Measurements from ENCODE around the gene MAN1A1.

Gene MAN1A1

GRCh38 chr6:119270545-119270944 is 79.0 kb downstream of the MAN1A1 start:
- no peak for DNase-seq (ENCODE audit: low read depth in 3 of 3)

DNA sequence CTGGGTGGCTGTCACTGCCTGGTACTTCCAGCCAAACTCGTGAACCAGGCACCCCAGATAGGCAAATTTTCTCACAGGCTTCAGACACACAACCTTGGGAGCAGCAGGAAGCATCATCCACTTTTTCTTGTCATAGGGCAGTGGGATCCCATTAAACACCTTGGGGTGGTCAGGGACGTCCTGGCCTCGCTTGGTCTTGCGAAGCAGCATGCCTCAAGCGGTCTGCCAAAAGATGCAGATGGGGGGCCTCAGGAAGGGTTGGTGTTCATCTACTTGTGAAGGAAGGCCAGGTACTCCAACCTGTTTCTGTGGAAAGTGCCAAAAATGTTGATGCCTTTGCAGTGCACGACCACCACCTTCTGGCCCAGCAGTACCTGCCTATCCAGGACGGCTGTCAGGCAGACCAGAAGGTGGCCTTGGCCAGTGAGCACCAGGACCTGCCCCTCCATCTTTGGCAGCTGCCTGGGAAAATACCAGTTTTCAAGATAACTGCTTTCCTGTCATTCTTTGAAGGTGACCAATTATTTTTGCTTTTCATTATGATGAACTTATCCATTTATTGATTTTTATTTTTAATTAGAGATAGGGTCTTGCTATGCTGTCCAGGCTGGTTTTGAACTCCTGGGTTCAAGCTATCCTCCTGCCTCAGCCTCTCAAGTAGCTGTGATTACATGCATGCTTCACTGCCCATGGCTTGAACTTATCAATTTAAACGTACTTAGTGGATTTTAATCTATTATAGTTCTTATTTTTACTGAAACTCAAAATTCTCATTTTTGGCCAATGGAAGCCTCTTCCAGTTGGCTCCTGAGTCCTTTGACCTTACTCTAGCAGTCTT is 80.1 kb downstream of the MAN1A1 start:
- DNase-seq (ENCODE audit: low read depth in 3 of 3): no peak

DNA sequence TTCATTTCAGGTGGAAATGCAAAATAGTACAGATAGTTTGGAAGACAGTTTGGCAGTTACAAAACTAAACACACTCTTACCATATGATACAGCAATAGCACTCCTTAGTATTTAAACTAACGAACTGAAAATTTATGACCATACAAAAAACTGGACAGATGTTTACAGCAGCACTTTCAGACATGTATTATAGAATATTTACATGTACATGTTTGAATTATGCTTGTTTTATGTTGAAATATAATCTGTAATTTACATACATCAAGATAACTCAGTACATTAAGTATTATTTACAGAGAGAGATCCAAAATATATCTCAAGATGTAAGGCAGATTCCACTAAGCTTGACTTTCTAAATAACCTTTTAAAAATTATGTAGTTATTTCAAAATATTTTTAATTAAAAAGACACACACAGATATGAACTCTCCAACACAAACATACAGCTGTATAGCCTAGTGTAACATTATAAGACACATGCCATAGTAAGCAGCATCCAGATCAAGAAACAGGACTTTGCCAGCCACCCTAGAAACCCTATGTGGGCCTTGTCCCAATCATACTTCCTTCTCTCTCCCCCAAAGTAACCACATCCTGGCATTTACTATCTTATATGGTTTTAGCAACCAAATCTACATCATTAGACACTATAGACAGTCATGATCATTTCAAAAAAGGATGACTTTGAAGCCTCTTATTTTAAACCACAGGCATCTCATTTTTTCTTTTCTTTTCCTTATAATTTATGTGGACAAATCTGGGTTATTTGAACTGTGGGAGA is 82.2 kb downstream of the MAN1A1 start:
- no peak for DNase-seq (ENCODE audit: low read depth in 3 of 3)

DNA sequence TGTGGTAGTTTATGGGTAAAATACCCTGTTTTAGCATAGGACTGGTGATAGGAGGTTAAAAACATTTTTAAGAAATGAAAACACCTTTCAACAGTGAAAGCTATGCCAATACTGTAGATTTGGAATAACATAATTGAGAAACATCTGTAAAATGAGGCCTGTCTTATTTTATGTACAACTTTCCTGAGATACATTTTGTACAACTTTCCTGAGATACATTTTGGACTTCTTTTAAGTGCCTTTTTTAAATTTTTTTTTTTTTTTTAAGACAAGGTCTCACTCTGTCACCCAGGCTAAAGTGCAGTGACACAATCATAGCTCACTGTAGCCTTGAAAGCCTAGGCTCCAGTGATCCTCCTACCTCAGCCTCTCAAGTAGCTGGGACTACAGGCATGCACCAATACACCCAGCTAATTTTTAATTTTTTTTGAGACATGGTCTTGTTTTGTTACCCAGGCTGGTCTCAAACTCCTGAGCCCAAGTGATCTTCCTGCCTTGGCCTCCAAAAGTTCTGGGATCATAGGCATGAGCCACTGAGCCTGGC is 84.6 kb downstream of the MAN1A1 start:
- DNase-seq (ENCODE audit: low read depth in 3 of 3): no peak

DNA sequence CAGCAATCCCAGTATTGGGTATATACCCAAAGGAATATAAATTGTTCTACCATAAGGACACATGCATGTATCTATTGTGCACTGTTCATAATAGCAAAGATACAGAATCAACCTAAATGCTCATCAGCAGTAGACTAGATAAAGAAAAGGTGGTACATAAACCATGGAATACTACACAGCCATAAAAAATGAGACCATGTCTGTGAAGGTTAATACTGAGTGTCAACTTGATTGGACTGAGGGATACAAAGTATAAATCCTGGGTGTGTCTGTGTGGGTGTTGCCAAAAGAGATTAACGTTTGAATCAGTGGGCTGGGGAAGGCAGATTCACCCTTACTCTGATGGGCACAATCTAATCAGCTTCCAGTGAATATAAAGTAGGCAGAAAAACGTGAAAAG is 86.9 kb downstream of the MAN1A1 start:
- no peak for DNase-seq (ENCODE audit: low read depth in 3 of 3)

DNA sequence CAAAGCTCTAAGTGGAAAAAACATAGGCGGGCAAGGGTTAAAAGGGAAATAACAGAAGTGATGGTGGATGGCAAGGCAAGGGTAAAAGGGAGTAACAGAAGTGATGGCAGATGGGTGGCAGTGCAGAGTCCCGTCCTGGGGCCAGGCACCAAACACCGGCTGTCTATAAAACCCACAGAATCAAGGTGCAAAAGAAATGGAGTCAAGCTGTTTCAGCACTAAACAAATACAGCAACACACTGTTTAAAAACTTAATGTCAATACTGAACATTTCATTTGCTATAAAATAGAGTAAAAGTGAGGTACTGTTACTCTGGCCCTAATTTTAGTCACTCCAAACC is 87.6 kb downstream of the MAN1A1 start:
- DNase-seq (ENCODE audit: low read depth in 3 of 3): no peak

DNA sequence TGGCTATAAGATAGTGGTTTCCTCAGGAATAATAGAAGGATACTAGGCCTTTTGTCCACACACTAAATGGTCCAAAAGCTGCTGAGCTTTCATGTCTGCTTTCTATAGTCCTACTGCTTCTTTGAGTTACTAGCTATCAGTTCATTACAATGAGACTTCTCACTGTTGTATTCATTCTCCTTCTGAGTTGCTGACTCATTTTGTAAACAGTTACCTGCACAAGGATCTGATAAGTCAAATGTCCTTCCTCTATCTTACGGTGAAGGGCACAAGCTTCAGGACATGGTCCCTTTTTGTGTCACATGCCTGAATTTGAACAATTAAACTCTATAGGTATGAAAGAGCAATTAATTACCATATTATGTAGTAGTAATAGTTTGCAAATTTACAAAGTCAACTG is 90.5 kb downstream of the MAN1A1 start:
- DNase-seq (ENCODE audit: low read depth in 3 of 3): no peak

GRCh38 chr6:119257726-119258125 is 91.8 kb downstream of the MAN1A1 start:
- no peak for DNase-seq (ENCODE audit: low read depth in 3 of 3)

GRCh38 chr6:119256978-119257462 is 92.5 kb downstream of the MAN1A1 start:
- DNase-seq (ENCODE audit: low read depth in 3 of 3): no peak

GRCh38 chr6:119256392-119256791 is 93.2 kb downstream of the MAN1A1 start:
- no peak for DNase-seq (ENCODE audit: low read depth in 3 of 3)

GRCh38 chr6:119255492-119255891 is 94.1 kb downstream of the MAN1A1 start:
- DNase-seq (ENCODE audit: low read depth in 3 of 3): no peak

DNA sequence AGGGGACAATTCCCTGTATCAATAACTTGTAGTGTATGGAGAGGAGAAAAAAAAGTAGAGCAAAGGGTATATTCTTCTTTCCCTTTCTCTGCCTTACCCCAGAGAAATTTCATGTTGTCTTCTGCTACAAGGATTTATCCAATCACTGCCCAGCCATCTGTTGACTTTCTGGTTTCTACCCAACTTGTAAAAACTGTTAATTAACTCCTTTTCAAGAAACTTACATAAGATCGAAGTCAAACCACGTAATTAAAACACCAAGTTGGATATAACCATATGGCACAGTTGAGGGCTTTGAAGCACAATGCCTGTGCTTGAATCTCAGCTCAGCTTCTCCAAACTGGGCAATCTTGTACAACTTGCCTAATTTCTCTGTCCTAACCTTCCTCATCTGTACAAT is 99.5 kb downstream of the MAN1A1 start:
- DNase-seq (ENCODE audit: low read depth in 3 of 3): no peak

DNA sequence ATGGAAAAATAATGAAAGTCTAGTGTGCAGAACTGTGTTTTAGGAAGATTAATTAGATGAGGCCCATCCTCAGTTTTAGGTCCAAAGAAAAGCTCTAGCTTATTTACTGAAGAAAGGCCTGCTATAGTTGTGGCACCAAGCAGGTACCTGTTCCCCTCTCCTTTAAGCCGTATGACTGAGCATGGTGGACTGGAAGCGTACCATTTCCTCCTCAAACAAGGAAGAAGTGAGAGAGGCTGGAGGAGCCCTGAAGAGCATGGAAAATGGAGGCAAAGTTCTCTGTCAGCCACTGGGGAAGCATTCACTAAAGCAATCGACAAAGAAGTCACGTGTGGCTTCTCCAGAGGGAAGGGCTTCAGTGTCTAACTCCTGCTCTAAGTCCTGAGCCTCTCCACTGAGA is 100.2 kb downstream of the MAN1A1 start:
- DNase-seq (ENCODE audit: low read depth in 3 of 3): no peak

DNA sequence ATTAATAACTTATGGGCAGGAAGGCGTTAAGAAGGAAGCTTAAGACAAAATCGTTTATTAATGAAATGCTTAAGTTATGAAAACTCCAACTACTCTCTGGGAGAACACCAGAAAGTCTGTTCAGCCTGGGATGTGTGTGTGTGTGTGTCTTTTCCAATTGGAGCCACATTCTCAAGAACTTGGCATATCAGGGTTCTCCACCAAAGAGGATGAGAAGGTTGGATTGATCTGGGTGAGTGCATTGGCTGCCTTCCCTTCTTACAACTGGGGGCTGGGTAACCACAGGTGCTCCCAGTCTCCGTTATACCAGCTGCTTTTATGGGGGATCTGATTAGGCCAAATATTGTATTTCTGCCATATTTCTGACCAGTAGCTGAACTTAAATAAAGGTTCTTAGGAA is 102.1 kb downstream of the MAN1A1 start:
- DNase-seq (ENCODE audit: low read depth in 3 of 3): no peak

DNA sequence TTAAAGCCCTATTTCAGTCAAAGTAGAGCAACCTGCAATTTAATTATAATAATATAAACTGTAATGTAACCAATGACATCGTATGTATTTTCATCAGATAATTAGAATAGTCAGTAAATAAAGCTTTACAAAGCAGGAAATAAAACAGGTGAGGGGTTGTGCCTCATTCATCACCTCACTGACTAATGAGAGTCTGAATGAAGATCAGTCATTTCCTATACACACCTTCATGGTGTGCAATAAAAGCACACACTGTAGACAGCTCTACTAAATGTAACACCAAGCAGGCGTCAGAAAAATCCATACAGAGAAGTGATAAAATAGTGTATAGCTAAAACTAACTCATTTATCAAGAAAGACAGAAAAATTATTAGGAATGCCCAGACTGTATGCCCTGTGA is 105.9 kb downstream of the MAN1A1 start:
- DNase-seq (ENCODE audit: low read depth in 3 of 3): no peak

DNA sequence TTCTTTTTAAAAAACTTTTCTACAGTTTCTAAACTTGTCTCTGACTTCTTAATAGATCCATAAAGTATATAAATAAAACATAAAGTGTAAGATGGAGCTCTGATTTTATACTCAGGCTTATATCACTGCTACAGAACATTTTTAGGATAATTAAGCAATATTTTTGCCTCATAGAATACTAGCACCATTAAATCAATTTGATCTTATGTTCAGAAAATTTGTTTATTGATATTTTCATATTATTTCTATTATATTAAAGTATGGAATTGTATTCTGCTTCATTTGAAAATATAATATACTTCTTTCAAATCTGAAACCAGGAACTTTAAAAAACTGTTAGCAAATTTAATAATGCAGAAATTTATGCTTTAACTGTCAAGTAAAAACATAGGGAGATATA is 106.5 kb downstream of the MAN1A1 start:
- no peak for DNase-seq (ENCODE audit: low read depth in 3 of 3)

- no peak for DNase-seq (ENCODE audit: low read depth in 3 of 3)
These were observed 107.8 kb downstream of the MAN1A1 start for GRCh38 chr6:119241540-119242309.

- DNase-seq (ENCODE audit: low read depth in 3 of 3): no peak
These were observed 108.5 kb downstream of the MAN1A1 start for GRCh38 chr6:119241111-119241465.

- no peak for DNase-seq (ENCODE audit: low read depth in 3 of 3)
These were observed 109.1 kb downstream of the MAN1A1 start for GRCh38 chr6:119240257-119241110.

- DNase-seq (ENCODE audit: low read depth in 3 of 3): no peak
These were observed 112.3 kb downstream of the MAN1A1 start for GRCh38 chr6:119237177-119237715.

DNA sequence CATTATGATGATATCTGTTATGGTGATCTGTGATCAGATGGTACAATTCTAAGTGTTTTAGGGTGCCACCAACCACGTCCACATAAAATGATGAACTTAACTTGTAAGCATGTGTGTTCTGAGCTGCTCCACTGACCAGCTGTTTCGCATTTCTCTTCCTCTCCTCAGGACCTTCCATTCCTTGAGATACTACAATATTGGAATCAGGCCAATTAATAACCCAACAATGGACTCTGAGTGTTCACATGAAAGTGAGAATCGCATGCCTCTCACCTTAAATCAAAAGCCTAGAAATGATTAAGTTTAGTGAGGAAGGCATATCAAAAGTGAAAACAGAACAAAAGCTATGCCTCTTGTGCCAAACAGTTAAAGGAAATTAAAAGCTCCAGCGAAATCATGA is 114.6 kb downstream of the MAN1A1 start:
- DNase-seq (ENCODE audit: low read depth in 3 of 3): no peak
